ENCODE data around the gene LAMB3. TPM values are rescaled to one million over a fixed set of nuclear protein-coding genes. Genes with fewer than 3 reads are reported as not detected.

LAMB3 gene
- total RNA-seq, 3 donors from 2014 or later (not counting 1 experiment from before 2014, with no cell fraction given) = 1.2 to 2.3 (median 1.4) TPM

- WGBS (ENCODE audit: insufficient coverage) = 0% methylated on average over 3 of the region's 5 CpGs
- Mint-ChIP-seq H3K4me3 (no peak overlapping the region), H3K27ac (no peak overlapping the region), H3K27me3 (ENCODE audit: low read depth in 2 of 2) (peaks cover 7 to 9% of the 10 kb centered on the region in 2 donors), H3K9me3 (no peaks in the 10 kb centered on the region), H3K4me1 (peaks cover 0 to 5% of the 10 kb centered on the region in 2 donors), H3K36me3 (no peaks in the 10 kb centered on the region)
- ATAC-seq (peak; percentile 24 to 53 (median 29)), DNase-seq (peak in 1 of 2 donors; percentile 17)
- Histone ChIP-seq H3K9me3 (ENCODE audit: control insufficient read depth, insufficient read depth, low read length) (no peaks in the 10 kb centered on the region), H3K27me3 (ENCODE audit: control insufficient read depth, insufficient read depth, low read length) (no peaks in the 10 kb centered on the region), H3K4me1 (ENCODE audit: control insufficient read depth, insufficient read depth, low read length) (no peaks in the 10 kb centered on the region), H3K36me3 (ENCODE audit: control insufficient read depth, insufficient read depth, low read length) (no peaks in the 10 kb centered on the region), H3K27ac (ENCODE audit: low read length) (no peak overlapping the region), H3K4me3 (ENCODE audit: low read length) (no peak overlapping the region)
- TF ChIP-seq CTCF (IDR thresholded peaks at IDR 0.05) = no peak
- intact Hi-C loops (cut with micrococcal nuclease) = no loop called here
These were observed 7.7 kb upstream of the LAMB3 start for GRCh38 chr1:209659909-209660308.

- no peaks in the 10 kb centered on the region for H3K9me3 ChIP-seq (ENCODE audit: control insufficient read depth, insufficient read depth, low read length)
- Mint-ChIP-seq H3K36me3 (no peaks in the 10 kb centered on the region), H3K4me1 (peaks cover 0 to 5% of the 10 kb centered on the region in 2 donors), H3K4me3 (no peak overlapping the region), H3K9me3 (no peaks in the 10 kb centered on the region), H3K27ac (no peak overlapping the region), H3K27me3 (ENCODE audit: low read depth in 2 of 2) (peaks cover 7 to 9% of the 10 kb centered on the region in 2 donors)
- no peaks in the 10 kb centered on the region for H3K4me1 ChIP-seq (ENCODE audit: control insufficient read depth, insufficient read depth, low read length)
- DNase-seq (no peak), ATAC-seq (no peak)
- intact Hi-C loops (cut with micrococcal nuclease) = no loop called here
- TF ChIP-seq CTCF (IDR thresholded peaks at IDR 0.05) = no peak
- WGBS (ENCODE audit: insufficient coverage) = 90% methylated on average over 4 of the region's 5 CpGs
- no peaks in the 10 kb centered on the region for H3K27me3 ChIP-seq (ENCODE audit: control insufficient read depth, insufficient read depth, low read length)
- H3K36me3 ChIP-seq (ENCODE audit: control insufficient read depth, insufficient read depth, low read length) = no peaks in the 10 kb centered on the region
- H3K27ac ChIP-seq (ENCODE audit: low read length) = no peak overlapping the region
- no peak overlapping the region for H3K4me3 ChIP-seq (ENCODE audit: low read length)
These were observed 5.7 kb upstream of the LAMB3 start for GRCh38 chr1:209657918-209658317.

GRCh38 chr1:209657140-209657879 is 5.1 kb upstream of the LAMB3 start:
- H3K27ac Mint-ChIP-seq = no peak overlapping the region

More at GRCh38 chr1:209657140-209657879, 5.1 kb upstream of the LAMB3 start:
- Histone ChIP-seq H3K4me3 (ENCODE audit: low read length) (no peak overlapping the region), H3K27ac (ENCODE audit: low read length) (no peak overlapping the region), H3K36me3 (ENCODE audit: control insufficient read depth, insufficient read depth, low read length) (no peaks in the 10 kb centered on the region), H3K4me1 (ENCODE audit: control insufficient read depth, insufficient read depth, low read length) (no peaks in the 10 kb centered on the region), H3K27me3 (ENCODE audit: control insufficient read depth, insufficient read depth, low read length) (no peaks in the 10 kb centered on the region), H3K9me3 (ENCODE audit: control insufficient read depth, insufficient read depth, low read length) (no peaks in the 10 kb centered on the region)
- intact Hi-C loops (cut with micrococcal nuclease) = no loop called here
- TF ChIP-seq CTCF (IDR thresholded peaks at IDR 0.05) = no peak
- Mint-ChIP-seq H3K4me1 (peaks cover 0 to 5% of the 10 kb centered on the region in 2 donors), H3K9me3 (no peaks in the 10 kb centered on the region), H3K4me3 (no peak overlapping the region), H3K27me3 (ENCODE audit: low read depth in 2 of 2) (peaks cover 7 to 9% of the 10 kb centered on the region in 2 donors), H3K36me3 (no peaks in the 10 kb centered on the region)
- DNase-seq = peak in 1 of 2 donors; percentile 22
- 63% methylated on average over 9 of the region's 9 CpGs for WGBS (ENCODE audit: insufficient coverage)
- peak; percentile 41 to 78 (median 50) for ATAC-seq
